Body of pancreas (tissue), 4 donors: ENCODE results near the gene ARHGAP24. TPM values are rescaled to one million over a fixed set of nuclear protein-coding genes. Genes with fewer than 3 reads are reported as not detected.

ENCODE experiments used
- ATAC-seq: fragments of 150-250 bp; one replicate; pipeline ENCODE4 v1.9.1; 2016
- DNase-seq, 4 donors: peaks; one replicate each; pipeline ENCODE4 v3.0.0-alpha.2; 2019
- H3K27ac ChIP-seq, 4 donors: fragments of 200-600 bp; sonication (generic); 1 replicate in 3 of 4; 2 replicates in 1 of 4; pipeline versions ENCODE4 v1.5.1 to v1.6.1; 2016 to 2019; ENCODE audit warnings: mild to moderate bottlenecking in 1 of 4, mixed read lengths in 1 of 4, moderate library complexity in 1 of 4
- H3K27me3 ChIP-seq, 2 donors: fragments of 200-600 bp; sonication (generic); one replicate each; pipeline ENCODE4 v1.6.0; 2016; ENCODE audit warnings: mild to moderate bottlenecking in 1 of 2
- H3K36me3 ChIP-seq, 2 donors: fragments of 200-600 bp; sonication (generic); replicated peaks in 1 of 2; 2 replicates each; pipeline ENCODE4 v1.5.1; 2016; ENCODE audit warnings: low read depth in 2 of 2; ENCODE audit not compliant: insufficient read depth in 1 of 2
- H3K4me1 ChIP-seq: fragments of 200-600 bp; sonication (generic); one replicate; pipeline ENCODE4 v1.6.0; 2016
- H3K4me3 ChIP-seq, 2 donors: fragments of 200-600 bp; sonication (generic); 1 replicate in 1 of 2; 2 replicates in 1 of 2; pipeline ENCODE4 v1.5.1; 2016 to 2019
- H3K9me3 ChIP-seq, 3 donors: fragments of 200-600 bp; sonication (generic); 1 replicate in 2 of 3; 2 replicates in 1 of 3; pipeline ENCODE4 v1.5.1; 2016
- POLR2A ChIP-seq, 3 donors: fragments of 450-650 bp; IDR thresholded peaks; one replicate each; pipeline ENCODE4 v1.6.1; 2016; ENCODE audit warnings: antibody characterized with exemption in 3 of 3, mild to moderate bottlenecking in 2 of 3
- WGBS, 2 donors: methylation state at CpG; one replicate each; pipeline ENCODE4 v1.1.5; 2017; 5-methylcytosine and 5-hydroxymethylcytosine counted together
- intact Hi-C: fragments of 100-400 bp; cut with DNase I; formaldehyde crosslinking; loops from one replicate; pipeline ENCODE4 v1.15.1; 2023
- total RNA-seq, 2 donors: library from RNA; depleted of rRNA; stranded (reverse); fragments of >200 nt; gene quantifications; one replicate each; pipeline ENCODE4 v1.1.0, GENCODE V29; 2016
- TF ChIP-seq, protein P1 (sequence below), 7 experiments: fragments of 450-650 bp in 4 of 7; fragments of 200-600 bp in 3 of 7; sonication (generic) in 3 of 7; IDR thresholded peaks; one replicate each; pipeline ENCODE4 v1.5.1; 2016 to 2019; ENCODE audit warnings: antibody characterized with exemption in 7 of 7

Gene ARHGAP24
- total RNA-seq, 2 donors from 2014 or later: 43.3 to 113 TPM

DNA sequence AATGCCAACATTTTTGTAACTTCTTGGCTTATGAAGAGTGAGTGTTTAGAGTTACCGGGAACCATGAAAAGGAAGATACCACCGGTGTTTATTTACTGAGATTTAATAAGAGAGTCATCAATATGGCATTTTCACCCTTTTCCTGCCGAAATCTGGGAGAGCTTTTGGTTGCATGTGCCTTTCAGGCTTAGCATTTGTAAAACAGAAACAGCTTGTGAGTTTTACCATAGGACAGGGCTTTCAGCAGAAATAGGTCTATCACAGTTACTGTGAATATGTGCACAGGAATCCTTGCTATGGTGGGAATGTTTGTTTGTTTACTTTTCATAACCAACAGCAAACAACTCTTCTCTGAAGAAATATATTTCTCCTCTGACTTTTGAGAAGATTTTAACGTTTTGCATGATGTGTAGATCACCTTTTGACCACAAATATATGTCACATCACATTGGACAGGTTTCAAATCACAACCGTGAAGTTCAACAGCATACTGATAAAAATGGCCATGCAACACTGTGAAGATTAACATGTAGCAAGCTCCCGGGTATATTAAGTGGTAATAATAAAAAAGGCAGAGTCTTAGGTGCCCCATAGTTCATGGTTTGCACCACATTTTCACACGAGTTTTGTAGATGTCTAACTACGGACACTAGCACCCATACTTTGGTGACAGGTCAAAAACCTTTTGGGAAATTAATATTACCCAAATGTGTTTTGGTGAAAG is 21.3 kb downstream of the ARHGAP24 start:
- no peak for ATAC-seq
- 44% methylated on average over 8 of the region's 8 CpGs for WGBS, 2 donors
- H3K4me1 ChIP-seq: peaks cover 49% of the 10 kb centered on the region
- intact Hi-C loops: no loop called here
- no peaks in the 10 kb centered on the region for H3K9me3 ChIP-seq
- peak overlapping the region in 3 of 4 donors; percentile 23 to 89 (median 82) for H3K27ac ChIP-seq
- no peaks in the 10 kb centered on the region for H3K27me3 ChIP-seq
- DNase-seq: no peak
- H3K36me3 ChIP-seq: no peaks in the 10 kb centered on the region
- TF ChIP-seq, protein P1, sequence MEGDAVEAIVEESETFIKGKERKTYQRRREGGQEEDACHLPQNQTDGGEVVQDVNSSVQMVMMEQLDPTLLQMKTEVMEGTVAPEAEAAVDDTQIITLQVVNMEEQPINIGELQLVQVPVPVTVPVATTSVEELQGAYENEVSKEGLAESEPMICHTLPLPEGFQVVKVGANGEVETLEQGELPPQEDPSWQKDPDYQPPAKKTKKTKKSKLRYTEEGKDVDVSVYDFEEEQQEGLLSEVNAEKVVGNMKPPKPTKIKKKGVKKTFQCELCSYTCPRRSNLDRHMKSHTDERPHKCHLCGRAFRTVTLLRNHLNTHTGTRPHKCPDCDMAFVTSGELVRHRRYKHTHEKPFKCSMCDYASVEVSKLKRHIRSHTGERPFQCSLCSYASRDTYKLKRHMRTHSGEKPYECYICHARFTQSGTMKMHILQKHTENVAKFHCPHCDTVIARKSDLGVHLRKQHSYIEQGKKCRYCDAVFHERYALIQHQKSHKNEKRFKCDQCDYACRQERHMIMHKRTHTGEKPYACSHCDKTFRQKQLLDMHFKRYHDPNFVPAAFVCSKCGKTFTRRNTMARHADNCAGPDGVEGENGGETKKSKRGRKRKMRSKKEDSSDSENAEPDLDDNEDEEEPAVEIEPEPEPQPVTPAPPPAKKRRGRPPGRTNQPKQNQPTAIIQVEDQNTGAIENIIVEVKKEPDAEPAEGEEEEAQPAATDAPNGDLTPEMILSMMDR (IDR thresholded peaks at IDR 0.05): no peak
- TF ChIP-seq POLR2A (IDR thresholded peaks at IDR 0.05): no peak
- no peak overlapping the region for H3K4me3 ChIP-seq

DNA sequence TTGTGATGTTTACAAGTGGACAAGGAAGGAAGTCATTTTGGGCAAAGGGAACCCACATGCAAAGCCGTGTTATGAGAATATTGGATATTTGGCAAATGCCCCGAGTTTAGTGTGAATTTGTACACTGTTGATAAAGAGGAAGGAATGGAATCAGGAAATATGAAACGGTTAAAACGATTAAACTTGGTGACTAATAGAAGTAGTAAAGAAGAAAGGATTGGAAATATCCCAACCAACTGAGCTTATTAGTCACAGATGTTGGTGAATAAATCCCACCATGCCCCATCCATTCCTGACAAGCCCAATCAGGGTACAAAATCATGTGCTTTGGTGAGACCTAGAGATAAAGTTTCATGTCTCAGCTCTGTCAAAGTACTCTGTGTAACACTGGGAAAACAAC is 22.0 kb downstream of the ARHGAP24 start:
- TF ChIP-seq POLR2A (IDR thresholded peaks at IDR 0.05): no peak
- TF ChIP-seq, protein P1 (IDR thresholded peaks at IDR 0.05): no peak
- peak overlapping the region in 3 of 4 donors; percentile 23 to 89 (median 82) for H3K27ac ChIP-seq

DNA sequence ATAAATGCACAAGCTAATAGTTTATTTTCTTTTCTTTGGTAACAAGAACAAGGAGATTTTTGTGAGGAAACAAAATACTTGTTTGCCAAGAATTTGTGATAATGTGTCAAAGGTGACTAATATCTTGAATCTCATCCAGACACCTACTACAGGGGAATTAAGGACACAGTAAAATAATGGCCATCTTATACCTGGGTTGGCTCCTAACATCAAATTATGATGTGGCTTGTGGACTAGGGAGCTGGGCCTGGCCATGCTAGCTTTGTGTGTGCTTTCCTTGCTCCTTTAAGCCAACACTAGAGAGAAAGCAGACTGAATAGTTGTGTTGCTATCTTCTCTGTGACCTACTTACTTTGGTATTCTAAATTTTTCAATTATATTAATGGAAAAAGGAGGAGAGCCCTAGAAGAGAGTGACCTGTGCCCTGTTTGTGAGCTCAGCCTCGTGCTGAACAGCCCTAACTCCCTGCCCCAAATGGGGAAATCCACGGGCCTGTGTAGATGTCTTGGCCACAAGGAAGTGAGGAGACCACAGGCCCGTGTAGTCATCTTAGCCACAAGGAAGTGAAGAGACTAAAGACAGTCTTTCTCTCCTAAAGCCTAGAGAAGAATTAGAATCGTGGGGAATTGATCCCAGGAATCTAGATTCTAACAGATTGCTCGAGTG is 23.3 kb downstream of the ARHGAP24 start:
- Histone ChIP-seq H3K9me3 (no peaks in the 10 kb centered on the region), H3K4me1 (peaks cover 37% of the 10 kb centered on the region), H3K36me3 (no peaks in the 10 kb centered on the region), H3K4me3 (no peak overlapping the region), H3K27ac (peak overlapping the region; percentile 39 to 89 (median 74)), H3K27me3 (no peaks in the 10 kb centered on the region)
- WGBS, 2 donors: 41 to 53% methylated on average over 5 of the region's 5 CpGs
- peak; percentile 92 for ATAC-seq
- DNase-seq: peak; percentile 28 to 74 (median 37)
- TF ChIP-seq, protein P1 (IDR thresholded peaks at IDR 0.05): no peak
- TF ChIP-seq POLR2A (IDR thresholded peaks at IDR 0.05): no peak
- intact Hi-C loops: no loop called here

More for the DNA sequence above, 22.0 kb downstream of the ARHGAP24 start:
- H3K36me3 ChIP-seq: no peaks in the 10 kb centered on the region
- intact Hi-C loops: no loop called here
- H3K4me3 ChIP-seq: no peak overlapping the region
- DNase-seq: no peak
- H3K4me1 ChIP-seq: peaks cover 42% of the 10 kb centered on the region
- no peak for ATAC-seq
- 23 to 24% methylated on average over 4 of the region's 4 CpGs for WGBS, 2 donors
- H3K9me3 ChIP-seq: no peaks in the 10 kb centered on the region
- H3K27me3 ChIP-seq: no peaks in the 10 kb centered on the region

DNA sequence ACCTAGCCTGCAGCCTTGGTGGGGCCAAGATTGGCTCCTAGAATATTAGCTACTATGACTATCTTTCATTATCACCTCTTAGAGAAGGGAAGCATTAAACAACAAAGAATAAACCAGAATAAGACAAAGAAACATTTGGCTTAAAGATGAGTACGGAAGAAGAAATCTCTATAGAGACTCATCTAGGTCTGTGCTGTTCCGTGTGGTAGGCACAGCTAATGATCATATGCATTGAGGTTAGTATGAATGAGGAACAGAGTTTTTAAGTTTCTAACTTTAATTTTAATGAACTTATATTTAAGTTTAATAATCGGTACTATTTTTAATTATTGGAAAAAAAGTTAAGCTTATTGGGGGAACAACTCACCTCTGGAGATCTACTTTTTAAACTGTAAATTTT is 24.6 kb downstream of the ARHGAP24 start:
- TF ChIP-seq, protein P1 (IDR thresholded peaks at IDR 0.05): no peak
- TF ChIP-seq POLR2A (IDR thresholded peaks at IDR 0.05): no peak
- no peak for ATAC-seq

More for the DNA sequence above, 24.6 kb downstream of the ARHGAP24 start:
- intact Hi-C loops: no loop called here
- Histone ChIP-seq H3K4me1 (peaks cover 37% of the 10 kb centered on the region), H3K27ac (peak overlapping the region in 1 of 4 donors; percentile 89), H3K36me3 (no peaks in the 10 kb centered on the region), H3K4me3 (no peak overlapping the region), H3K27me3 (no peaks in the 10 kb centered on the region), H3K9me3 (no peaks in the 10 kb centered on the region)
- WGBS, 2 donors: 92 to 94% methylated on average over 3 of the region's 3 CpGs
- DNase-seq: no peak
